Neutrophil (primary cell): ENCODE data around the gene GMDS.

ENCODE experiments used
- H3K27ac ChIP-seq: fragments of 200-600 bp; sonication (generic); 2 replicates; pipeline ENCODE4 v1.5.1; 2016; ENCODE audit warnings: mild to moderate bottlenecking, moderate library complexity
- H3K27me3 ChIP-seq: fragments of 200-600 bp; sonication (generic); 2 replicates; pipeline ENCODE4 v1.6.0; 2016; ENCODE audit warnings: mild to moderate bottlenecking
- H3K36me3 ChIP-seq: fragments of 200-600 bp; sonication (generic); 2 replicates; pipeline ENCODE4 v1.5.1; 2017
- H3K4me1 ChIP-seq, 2 experiments: fragments of 200-600 bp in 1 of 2; sonication (generic) in 1 of 2; 1 replicate in 1 of 2; 2 replicates in 1 of 2; pipeline versions ENCODE4 v1.5.1 to v1.6.1; 2013 to 2016; ENCODE audit warnings: low read depth in 1 of 2, low read length in 1 of 2, mild to moderate bottlenecking in 1 of 2, moderate library complexity in 1 of 2; ENCODE audit not compliant: control insufficient read depth in 1 of 2, insufficient read depth in 1 of 2
- H3K4me3 ChIP-seq, 2 experiments: fragments of 200-600 bp in 1 of 2; sonication (generic) in 1 of 2; 1 replicate in 1 of 2; 2 replicates in 1 of 2; pipeline ENCODE4 v1.5.1; 2013 to 2016; ENCODE audit warnings: low read depth in 1 of 2, low read length in 1 of 2, mild to moderate bottlenecking in 1 of 2, moderate library complexity in 1 of 2
- H3K9me3 ChIP-seq: fragments of 200-600 bp; sonication (generic); 2 replicates; pipeline ENCODE4 v1.5.1; 2016
- TF ChIP-seq, protein P1 (sequence below): fragments of 200-600 bp; sonication (generic); IDR thresholded peaks from 2 replicates; pipeline ENCODE4 v1.5.1; 2016; ENCODE audit warnings: antibody characterized with exemption

Gene GMDS

GRCh38 chr6:1643830-1644445 is 601.5 kb downstream of the GMDS start:
- no peaks in the 10 kb centered on the region for H3K4me1 ChIP-seq
- no peaks in the 10 kb centered on the region for H3K27me3 ChIP-seq
- H3K4me3 ChIP-seq, result no peak overlapping the region
- H3K9me3 ChIP-seq, result no peaks in the 10 kb centered on the region
- no peak overlapping the region for H3K27ac ChIP-seq
- TF ChIP-seq, protein P1, sequence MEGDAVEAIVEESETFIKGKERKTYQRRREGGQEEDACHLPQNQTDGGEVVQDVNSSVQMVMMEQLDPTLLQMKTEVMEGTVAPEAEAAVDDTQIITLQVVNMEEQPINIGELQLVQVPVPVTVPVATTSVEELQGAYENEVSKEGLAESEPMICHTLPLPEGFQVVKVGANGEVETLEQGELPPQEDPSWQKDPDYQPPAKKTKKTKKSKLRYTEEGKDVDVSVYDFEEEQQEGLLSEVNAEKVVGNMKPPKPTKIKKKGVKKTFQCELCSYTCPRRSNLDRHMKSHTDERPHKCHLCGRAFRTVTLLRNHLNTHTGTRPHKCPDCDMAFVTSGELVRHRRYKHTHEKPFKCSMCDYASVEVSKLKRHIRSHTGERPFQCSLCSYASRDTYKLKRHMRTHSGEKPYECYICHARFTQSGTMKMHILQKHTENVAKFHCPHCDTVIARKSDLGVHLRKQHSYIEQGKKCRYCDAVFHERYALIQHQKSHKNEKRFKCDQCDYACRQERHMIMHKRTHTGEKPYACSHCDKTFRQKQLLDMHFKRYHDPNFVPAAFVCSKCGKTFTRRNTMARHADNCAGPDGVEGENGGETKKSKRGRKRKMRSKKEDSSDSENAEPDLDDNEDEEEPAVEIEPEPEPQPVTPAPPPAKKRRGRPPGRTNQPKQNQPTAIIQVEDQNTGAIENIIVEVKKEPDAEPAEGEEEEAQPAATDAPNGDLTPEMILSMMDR, result no peak
- no peaks in the 10 kb centered on the region for H3K36me3 ChIP-seq

DNA sequence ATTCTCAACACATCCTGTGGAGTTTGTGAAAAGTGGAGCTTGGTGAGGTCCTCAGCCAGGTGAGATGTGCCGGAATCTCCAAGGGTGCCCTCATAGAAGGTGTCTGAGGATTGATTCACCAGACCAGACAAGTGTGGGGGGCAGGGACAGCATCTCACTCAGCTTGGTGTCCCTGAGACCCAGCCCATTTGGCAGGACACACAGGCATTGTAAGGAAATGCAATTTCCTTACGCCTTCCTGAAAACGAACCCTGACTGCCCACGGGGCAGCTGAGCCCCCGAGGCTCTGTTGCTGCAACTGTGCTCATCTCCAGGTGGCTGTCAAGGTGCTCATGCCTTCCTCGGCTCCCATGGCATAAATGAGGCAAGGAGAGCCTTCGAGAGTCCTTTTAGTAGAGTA is 602.3 kb downstream of the GMDS start:
- Histone ChIP-seq H3K9me3 (no peaks in the 10 kb centered on the region), H3K27me3 (no peaks in the 10 kb centered on the region), H3K4me1 (no peaks in the 10 kb centered on the region), H3K4me3 (no peak overlapping the region), H3K36me3 (no peaks in the 10 kb centered on the region), H3K27ac (no peak overlapping the region)
- TF ChIP-seq, protein P1, result no peak

- Histone ChIP-seq H3K9me3 (no peaks in the 10 kb centered on the region), H3K4me1 (no peaks in the 10 kb centered on the region), H3K27me3 (no peaks in the 10 kb centered on the region), H3K4me3 (no peak overlapping the region), H3K36me3 (no peaks in the 10 kb centered on the region), H3K27ac (no peak overlapping the region)
- TF ChIP-seq, protein P1, result no peak
Observed at GRCh38 chr6:1641343-1641885, 604.0 kb downstream of the GMDS start.

GRCh38 chr6:1640476-1640875 is 604.9 kb downstream of the GMDS start:
- Histone ChIP-seq H3K4me1 (no peaks in the 10 kb centered on the region), H3K9me3 (no peaks in the 10 kb centered on the region), H3K36me3 (no peaks in the 10 kb centered on the region), H3K27ac (no peak overlapping the region), H3K4me3 (no peak overlapping the region), H3K27me3 (no peaks in the 10 kb centered on the region)
- TF ChIP-seq, protein P1, result no peak

- no peaks in the 10 kb centered on the region for H3K27me3 ChIP-seq
- no peaks in the 10 kb centered on the region for H3K36me3 ChIP-seq
- TF ChIP-seq, protein P1, result no peak
- H3K27ac ChIP-seq, result no peak overlapping the region
- H3K9me3 ChIP-seq, result no peaks in the 10 kb centered on the region
- H3K4me3 ChIP-seq, result no peak overlapping the region
- no peaks in the 10 kb centered on the region for H3K4me1 ChIP-seq
Observed at GRCh38 chr6:1639430-1639829, 606.0 kb downstream of the GMDS start.
